Activated T-cell treated with anti-CD3 and anti-CD28 coated beads, Interleukin-2, amount 50 U/mL, for 48 hours (primary cell): ENCODE results near the gene NEK7.

Experiments
- DNase-seq, 2 experiments: peaks; one replicate each; pipeline ENCODE4 v3.0.0-alpha.2; 2020

The NEK7 gene

DNA sequence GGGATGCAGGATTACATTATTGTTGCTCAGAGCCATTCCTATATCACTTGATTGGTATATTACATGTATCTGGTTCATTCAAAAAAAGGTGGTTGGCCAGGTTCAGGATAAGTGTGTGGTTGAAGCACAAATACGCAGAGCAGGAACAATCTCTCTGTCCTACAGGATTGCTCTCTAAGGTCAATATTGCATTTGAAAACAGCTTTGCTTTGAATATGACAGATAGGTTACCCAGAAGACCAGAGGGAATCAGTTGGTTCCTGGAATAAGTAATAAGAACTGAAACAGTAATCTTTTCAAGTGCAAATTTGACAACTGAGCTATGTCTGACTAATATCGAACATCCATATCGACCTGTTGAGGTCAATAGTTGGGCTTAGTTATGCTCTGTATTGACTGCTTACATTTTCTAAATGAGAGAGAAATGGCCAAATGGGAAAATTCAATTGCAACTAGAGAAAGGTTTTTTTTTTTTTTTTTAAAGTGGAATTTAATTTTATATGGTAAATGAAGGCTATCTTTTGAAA lies 206.9 kb downstream of the NEK7 start:
- no peak for DNase-seq

GRCh38 chr1:198364471-198364870 lies 207.7 kb downstream of the NEK7 start:
- no peak for DNase-seq

GRCh38 chr1:198367296-198367695 lies 210.5 kb downstream of the NEK7 start:
- DNase-seq: no peak

DNA sequence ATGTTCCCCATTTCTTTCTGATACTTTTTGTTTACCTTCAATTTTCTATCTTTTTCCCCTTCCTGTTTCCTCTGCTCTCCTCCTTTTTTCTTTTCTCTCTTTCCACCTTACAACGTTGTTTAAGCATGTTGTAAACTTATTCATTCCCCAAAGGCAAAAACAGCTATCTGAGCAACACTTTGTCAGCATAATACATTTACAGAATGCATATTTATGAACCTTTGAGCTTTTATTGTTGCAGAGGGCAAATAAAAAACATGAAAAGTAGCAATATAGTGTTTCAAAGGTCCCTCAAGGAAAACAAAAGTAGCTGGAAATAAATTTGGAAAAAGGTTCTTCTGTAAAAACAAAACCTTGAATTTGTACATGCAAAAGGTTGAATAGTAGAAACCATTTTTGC lies 214.2 kb downstream of the NEK7 start:
- no peak for DNase-seq
